NCI-H82 treated with DMSO at 0.1 percent for 48 hours (cell line): Measurements from ENCODE around the gene ELMO1.
A peak's percentile ranks its signal among the peaks of the same experiment; 100 is the strongest.

Source experiments
- DNase-seq: peaks from one replicate; lab custom pipeline; 2025; ENCODE audit not compliant: unreplicated experiment; lab: John Stamatoyannopoulos, UW

The ELMO1 gene

DNA sequence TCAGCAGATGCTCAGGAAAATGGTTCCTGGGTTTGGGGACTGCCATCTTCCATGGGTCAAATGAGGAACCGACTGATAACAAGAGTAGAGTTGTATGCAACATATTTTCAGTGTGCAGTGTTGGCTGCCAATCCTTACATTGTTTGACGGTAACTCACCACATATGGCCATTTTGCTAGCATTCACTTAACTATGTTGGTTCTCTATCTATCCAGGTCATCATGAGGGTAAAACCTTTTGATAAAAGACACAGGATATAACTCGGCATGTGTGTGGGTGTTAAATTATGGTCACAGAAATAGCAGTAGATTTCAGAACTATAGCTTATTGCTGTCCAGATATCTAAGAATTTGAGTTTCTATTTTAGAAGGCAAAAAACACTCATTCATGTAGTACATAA is 583.6 kb downstream of the ELMO1 start:
- no peak for DNase-seq

DNA sequence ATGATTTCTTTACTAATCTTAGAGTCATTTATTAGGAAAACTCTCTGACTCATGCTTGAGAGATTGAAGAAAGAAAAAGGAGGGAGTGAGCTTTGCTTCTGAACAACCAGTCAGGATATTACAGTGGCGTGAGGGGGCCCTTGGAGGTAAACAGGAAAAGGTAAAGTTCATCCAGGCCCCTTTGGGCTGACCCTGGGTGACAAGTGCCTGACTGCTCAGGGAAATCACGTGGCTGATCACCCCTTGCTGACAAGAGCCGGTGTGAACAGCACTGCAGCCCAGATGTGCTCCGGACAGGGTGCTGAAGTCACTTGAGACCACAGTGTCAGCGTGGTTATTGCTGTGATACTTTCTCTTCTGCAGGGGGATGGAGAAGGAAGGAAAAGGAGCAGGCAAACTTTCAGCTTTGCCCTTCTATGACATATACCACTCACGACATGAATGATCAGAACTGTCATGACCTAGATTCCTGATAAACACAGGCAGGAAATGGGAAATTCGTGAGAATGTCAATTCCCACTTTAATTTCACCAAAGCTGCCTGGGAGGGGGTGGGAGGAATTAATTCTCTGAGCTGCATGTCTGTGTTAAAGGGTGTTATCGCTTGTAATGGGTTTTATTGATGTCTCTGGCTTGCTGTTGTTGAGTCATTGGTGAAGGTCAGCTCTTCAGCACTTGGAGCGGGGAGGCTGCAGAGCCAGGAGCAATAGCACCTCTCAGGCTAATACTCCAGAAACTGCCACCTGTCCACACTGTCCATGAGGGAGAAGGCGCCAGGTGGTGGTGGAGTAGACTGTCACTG is 584.6 kb downstream of the ELMO1 start:
- no peak for DNase-seq

DNA sequence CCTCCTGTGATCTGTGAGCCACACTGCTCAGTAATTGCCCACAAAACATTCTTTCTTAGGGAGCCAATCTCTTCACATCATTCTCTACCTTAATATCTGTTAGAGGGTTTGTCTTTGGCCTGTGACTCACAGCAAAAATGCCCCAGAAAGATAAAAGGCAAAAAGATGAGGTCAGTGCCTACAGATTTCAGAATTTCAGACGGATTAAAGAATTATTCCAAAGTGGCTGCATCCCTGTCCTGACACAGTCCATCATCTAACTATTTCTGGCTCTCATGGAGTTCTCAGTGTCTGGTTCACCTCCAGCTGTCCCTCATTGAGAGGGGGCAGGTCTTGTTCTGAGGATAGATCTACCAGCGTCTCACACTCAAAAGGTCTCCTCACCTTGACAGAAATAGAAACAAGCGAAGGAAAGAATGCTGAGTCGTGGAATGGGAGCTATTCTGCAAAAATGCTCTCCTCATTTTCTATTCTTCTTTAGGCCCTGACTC is 585.8 kb downstream of the ELMO1 start:
- DNase-seq = no peak

DNA sequence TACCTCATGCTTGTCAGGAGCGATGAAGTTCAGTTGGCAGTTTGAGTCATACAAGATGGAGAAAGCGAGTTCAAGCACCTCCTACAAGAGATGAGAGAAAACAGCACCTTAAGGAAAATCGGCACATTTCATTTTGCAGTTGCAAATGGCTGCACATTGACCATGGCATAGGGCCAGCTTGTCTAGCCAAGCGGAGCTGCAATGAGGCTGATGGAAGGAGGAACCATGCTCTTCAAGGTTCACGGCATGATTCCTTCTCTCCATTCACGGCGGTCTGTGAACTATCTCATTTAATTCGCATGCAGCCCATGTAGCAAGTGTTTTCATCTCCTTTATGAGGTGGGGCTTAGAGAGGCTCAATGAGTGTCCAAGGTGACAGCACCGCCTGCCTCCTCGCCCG is 587.0 kb downstream of the ELMO1 start:
- DNase-seq = no peak

DNA sequence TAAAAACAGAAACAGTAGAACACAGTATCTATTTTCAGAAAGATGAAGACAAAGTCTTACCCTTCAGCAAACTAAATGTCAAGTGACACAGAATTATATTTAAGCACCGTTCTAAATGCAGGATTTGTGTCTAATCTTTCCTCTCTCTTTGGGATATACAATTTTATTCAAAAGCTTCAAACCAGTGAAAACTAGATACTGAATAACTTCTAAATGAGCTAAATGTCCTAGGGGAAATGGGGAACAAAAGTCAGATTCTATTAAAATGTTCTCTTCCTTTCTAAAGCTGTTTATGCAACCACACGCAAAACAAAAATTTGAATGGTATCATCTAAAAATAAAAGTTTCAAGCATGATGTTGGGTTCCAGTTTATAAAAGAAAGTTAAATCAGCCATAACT is 588.0 kb downstream of the ELMO1 start:
- DNase-seq = no peak

DNA sequence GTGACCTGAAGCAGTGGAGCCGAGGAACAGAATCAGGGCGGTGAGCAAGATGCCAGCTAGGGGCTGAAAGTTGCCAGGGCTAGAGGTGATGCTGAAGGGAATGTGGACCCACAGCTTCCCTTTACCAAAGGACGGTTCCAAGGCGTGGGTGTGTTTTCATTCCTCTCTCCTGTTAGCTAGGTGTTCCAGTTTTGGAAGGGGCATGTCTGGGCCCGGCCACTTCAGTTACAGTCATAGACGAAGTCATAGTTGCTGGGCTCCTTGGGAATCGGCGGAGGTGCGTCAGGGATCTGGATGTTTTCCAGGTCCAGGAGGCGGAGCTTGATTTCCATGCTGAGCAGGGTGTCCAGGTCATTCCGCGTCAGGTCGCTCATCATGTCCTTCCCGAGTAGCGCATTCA is 593.3 kb downstream of the ELMO1 start:
- no peak for DNase-seq

DNA sequence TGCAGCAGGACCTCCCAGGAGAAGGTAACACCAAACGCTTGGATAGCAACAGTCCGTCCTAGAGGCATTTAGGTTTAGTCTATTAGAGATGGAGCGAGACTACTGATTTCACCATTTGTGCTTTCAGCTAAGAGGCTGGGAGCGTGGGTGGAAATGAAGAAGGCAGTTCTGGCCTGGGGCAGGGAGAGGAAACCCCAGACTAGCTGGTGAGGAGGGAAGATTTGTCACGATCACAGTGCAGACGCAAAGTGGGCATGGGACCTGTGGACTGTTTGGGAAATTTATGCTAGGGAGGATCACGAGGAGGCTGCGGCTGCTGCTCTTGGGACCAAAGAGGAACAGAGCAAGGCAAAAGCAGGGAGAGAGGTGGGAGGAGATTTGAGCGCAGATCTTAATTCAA is 594.0 kb downstream of the ELMO1 start:
- DNase-seq = no peak

DNA sequence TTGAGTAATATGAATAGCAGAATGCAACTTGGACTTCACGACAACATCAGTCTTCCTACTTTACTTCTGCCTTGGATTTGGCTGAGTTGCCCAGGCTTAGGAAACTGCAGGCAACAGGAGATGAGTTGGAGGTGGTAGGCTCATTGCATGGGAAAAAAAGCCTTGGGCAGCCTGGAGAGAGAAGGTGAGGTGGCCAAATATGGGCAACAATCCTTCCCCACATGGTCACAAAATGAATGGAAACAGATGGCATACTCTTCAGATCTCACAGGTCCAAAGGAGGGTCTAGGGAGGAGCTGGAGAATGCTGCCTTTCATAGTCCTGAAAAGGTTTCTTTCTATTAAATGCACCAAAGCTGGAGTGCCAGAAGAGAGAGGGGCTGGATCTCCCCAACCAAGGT is 595.7 kb downstream of the ELMO1 start:
- DNase-seq = no peak

DNA sequence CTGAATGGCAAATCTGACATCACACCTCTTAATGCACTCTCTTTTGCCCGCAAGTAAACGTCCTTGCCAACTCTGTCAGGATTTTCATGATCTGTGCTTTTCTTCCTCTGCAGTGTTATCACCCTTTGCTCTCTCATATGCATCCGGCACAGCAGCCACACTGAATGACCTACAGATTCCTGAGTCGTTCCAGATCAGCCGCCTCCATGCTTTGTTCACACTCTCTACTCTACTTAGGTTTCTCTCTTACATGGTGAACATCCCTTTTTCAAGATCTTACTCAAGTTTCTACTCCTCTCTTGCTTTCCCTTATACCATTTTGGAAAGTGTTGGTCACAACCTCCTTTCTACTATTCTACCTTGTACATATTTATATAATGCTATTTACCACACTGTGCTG is 596.6 kb downstream of the ELMO1 start:
- DNase-seq = no peak

DNA sequence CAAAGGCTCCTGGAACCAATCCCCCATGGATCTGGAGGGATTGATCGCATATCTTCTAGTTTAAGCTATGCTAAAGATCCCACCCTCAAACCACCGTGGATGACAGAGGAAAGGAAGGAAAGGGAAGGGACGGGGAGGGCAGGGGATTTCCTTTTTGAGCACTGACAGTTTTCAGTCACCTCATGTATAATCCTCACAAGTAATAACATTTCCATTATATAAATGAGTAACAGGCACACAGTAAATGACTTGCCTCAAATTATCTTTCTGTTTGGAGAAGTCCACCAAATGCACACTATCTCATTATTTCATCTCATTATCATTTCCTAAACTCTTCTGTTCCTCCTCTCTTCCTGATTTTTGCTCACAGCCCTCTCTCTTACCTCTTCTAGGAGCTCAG is 597.3 kb downstream of the ELMO1 start:
- no peak for DNase-seq

DNA sequence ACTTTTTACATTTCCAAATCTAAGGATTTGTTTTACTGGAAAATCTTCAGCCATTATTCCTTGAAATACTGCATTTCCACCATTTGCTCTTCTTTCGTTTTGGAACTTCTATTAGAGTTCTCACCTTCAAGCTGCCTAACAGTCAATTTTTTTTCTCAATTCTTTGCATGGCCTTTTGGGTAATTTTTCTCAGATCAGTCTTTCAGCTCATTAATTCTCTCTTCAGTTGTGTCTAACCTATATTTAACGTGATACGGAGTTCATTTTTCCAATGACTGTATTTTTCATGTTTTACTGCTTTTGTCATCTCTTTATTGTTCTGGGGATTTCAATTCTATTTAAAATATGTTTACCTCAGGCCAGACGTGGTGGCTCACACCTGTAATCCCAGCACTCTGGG is 600.7 kb downstream of the ELMO1 start:
- DNase-seq = no peak

DNA sequence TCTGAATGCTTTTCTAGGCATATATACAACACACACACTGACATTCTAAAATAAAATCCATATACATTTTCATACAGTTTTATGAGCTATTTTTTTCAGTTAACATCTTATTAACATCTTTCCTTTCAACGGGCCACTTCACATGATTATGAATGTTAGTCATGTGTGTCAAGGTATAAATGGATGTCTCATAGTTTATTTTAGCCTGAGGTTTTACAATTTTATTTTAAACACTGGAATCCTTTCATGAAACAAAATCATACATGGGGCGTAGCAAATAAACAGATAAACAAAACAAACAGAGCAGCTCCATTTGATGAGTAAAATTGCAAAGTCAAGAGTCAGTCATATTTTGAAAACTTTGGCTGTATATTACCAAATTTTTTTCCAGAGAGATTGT is 604.3 kb downstream of the ELMO1 start:
- DNase-seq = no peak

DNA sequence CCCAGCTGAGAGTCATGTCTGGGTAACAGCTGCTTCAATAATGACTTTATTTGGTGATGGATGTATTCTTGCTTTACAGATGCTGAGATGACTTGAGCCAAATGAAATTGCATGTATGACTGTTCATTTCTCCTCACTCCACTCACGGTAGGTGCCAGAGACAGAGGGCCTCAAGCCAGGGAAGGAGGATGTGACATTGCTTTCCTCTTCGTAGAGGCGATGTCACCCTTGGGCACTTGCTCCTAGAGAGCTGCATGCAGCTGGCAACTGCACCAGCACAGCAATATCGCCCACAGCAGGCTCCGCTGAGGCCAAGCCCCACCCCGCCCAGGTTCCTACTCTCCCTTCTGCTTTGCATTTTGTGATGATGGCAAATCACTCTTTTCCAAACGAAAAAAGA is 607.8 kb downstream of the ELMO1 start:
- no peak for DNase-seq

DNA sequence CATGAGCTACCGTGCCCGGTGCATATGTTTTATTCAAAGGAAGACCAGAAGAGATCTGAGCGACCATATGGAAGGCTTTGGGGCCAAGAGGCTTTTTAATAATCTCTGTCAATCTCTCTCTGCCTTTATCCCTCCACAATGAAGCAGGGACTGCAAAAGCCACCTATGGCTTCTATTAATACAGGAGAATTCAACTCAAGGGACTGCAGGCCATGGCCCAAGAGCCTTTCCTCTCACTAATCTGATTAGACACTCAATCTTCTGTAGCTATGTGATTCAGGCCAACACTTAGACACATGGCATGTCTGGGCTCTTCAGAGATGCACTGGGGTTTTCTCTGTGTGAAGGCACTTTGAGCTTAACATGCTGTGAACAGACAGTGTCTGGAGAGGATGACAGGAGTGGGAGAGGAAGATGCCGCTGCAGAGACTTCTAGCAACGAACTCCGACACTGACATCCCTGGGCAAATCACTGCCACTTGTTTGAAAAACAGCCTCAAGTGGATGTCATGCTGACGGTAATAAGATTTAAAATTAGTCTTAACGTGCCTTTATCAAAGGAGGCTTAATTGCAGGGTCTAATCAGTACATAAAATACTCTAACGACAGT is 609.9 kb downstream of the ELMO1 start:
- peak; percentile 99 for DNase-seq

DNA sequence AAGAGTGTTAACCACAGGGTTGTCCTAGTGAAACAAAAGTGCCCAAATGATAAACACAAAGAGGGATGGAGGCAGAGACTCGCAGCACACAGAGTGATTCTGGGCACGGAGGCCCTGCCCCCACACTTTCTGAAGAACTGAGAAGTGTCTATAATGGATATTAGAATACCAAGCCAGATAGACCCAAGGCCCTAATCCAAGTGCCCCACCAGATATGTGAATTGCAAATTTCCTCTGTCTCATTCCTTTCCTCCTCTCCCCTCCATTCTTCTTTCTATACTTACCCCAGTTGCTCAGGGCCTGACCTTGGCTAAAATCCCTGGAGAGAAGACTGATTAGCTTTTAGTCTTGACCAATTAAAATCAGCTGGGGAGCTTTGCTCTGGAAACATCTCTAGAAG is 617.6 kb downstream of the ELMO1 start:
- no peak for DNase-seq

DNA sequence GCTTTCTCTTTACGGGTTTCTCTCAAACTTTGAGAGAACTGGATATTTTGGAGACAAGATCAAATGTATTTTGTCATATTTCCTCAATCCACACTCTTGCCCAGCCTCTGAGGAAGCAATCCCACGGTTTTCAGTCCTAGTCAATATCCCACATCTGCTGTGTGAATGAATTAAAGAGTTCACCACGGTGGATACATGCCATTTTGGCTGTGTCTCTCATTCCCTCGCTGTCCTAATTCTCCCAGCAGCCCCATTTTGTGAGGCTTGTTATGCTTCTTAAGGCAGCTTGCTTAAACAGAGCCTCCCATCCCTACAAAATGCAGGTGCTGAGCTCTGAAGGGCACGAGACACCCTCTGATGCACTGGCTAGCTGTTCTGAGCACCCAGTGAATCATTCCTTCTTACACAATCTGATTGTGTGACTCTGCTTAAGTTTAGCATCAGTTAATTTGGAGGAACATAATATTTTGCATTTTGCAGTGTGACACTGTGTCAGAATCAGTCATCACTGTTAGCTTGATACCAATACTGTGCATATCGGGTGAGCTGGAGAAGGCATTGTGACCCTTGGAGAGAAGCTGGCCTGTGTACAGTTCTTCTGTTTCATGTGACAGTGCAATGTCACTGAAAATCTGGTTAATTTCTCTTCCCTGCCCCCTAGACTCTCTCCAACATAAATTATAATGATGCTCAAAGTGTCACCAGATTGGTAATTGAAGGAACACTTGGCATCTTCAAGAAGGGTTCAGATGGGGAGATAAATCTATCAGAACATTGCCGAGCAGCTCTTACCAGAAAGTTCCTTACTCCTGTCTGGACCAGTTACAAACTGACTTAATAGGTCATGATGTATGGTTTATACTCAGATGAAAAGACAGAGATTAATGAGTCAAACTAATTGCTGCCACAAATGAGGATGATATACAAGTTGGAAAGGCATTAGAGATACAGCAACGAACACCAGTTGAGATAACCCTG is 620.6 kb downstream of the ELMO1 start:
- no peak for DNase-seq

DNA sequence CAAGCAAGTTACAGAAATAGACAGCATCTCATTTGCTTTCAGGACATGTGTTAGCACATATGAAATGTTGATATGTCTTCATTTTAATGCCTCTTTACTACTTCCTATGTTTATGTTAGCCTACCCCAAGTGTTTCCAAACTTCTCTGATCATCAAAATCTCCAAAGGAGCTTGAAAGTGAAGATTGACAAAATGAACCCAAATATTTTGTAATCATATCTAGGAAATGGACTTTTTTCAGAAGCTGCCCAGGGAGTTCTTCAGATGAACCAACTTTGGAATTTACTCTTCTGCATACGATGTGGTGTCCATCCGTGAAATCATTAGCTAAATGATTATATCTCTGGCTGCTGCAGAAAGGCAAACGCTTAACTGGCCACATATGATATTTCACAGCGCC is 623.2 kb downstream of the ELMO1 start:
- DNase-seq = no peak

DNA sequence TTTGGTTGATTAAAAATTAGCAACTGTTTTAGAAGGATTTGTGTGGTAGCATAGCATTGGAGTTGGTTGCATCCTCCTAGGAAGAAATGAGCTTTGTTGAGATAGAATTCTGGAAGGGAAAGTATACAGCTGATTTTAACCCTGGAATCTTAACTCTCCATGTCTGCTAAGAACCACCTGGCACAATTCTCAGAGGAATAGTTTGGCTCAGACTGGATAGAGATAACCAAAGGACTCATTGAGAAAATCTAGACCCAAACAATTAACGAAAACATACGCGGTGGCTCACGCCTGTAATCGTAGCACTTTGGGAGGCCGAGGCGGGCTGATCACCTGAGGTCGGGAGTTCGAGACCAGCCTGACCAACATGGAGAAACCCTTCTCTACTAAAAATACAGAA is 625.3 kb downstream of the ELMO1 start:
- DNase-seq = no peak

DNA sequence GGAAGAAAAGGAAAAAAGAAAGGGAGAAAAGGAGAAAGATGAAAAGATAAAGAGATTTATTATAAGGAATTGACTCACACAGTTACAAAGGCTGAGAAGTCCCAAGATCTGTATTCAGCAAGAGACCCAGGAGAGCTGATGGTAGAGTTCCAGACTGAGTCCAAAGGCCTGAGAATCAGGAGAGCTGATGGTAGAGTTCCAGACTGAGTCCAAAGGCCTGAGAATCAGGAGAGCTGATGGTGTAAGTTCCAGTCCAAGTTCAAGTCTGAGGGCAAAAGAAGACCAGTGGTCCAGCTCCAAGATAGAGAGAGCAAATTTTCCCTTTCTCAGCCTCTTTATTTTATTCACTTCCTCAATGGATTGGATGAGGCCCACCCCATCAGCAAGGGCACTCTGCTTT is 627.0 kb downstream of the ELMO1 start:
- DNase-seq = no peak

DNA sequence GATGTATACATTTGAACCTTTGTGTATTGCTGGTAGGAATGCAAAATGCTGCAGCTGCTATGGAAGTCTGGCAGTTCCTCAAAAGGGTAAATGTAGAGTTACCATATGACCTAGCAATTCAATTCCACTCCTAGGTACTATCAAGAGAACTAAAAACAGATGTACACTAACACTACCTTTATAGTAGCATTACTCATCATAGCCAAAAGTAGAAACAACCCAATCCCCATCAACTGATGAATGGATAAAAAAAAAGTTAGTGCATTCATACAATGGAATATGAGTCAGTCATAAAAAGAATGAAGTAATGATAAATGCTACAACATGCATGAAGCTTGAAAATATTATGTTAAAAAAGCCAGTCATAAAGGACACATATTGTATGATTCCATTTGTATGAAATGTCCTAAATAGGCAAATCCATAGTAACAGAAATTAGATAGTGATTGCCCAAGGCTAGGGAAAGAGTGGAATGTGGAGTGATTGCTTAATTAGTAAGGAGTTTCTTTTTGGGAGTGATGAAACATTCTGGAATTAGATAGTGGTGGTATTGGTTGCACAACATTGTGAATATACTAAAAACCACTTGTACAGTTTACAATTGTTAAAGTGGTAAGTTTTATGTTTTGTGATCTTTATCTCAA is 628.0 kb downstream of the ELMO1 start:
- DNase-seq = no peak

DNA sequence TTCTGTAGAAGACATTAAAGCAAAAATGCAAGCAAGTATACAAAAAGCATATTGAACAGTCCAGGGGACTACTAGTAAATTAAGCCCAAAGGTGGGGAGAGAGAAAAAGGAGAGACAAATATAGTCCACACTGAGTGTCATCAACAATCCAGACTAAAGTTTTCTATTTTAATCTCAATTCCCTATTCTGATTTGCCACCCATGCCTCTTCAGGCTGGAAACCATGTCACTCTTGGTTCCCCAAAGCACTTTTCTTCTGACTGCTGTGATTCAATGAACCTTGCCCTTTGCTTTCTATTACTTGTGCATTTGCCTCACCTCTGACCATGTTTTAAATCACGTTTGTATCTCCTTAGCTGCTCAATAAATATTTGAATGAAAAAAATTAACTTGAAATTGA is 629.0 kb downstream of the ELMO1 start:
- DNase-seq = no peak
